ENCODE data around the gene MLLT3. TPM values are rescaled to one million over a fixed set of nuclear protein-coding genes. Genes with fewer than 3 reads are reported as not detected.

MLLT3 gene
- total RNA-seq, 1 donor from 2014 or later, result 35.1 TPM

DNA sequence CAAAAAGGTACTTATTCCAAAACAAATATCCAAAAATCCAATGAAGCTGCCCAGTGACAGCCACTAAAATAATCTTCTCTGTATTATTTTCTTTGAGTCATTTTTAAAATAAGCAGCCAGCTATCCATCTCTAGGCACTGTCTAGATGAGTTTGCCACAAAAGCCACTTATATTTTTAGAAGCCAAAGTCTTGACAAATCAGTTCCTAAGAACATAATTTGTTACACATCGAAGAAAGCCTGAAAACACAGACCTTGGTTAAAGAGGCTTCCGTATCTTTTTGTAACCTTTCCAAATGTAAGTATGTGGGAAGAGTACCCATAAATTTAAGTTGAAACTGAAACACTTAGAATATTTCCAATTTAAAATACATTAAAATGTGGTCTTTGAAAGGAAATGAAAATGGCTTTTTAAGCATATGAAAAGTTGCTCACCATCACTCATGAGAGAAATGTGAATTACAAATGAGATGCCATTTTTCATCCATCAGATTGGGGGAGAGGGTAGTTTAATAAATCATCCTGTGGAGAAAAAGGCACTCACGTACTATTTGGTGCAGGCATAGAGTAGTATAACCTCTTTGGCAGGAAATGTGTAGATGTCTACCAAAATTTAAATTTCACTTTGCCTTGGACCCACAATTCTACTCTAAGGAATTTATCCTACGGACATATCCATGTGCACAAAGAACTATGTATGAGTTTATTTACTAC, 180.4 kb downstream of the MLLT3 start:
- TF ChIP-seq, protein P1, sequence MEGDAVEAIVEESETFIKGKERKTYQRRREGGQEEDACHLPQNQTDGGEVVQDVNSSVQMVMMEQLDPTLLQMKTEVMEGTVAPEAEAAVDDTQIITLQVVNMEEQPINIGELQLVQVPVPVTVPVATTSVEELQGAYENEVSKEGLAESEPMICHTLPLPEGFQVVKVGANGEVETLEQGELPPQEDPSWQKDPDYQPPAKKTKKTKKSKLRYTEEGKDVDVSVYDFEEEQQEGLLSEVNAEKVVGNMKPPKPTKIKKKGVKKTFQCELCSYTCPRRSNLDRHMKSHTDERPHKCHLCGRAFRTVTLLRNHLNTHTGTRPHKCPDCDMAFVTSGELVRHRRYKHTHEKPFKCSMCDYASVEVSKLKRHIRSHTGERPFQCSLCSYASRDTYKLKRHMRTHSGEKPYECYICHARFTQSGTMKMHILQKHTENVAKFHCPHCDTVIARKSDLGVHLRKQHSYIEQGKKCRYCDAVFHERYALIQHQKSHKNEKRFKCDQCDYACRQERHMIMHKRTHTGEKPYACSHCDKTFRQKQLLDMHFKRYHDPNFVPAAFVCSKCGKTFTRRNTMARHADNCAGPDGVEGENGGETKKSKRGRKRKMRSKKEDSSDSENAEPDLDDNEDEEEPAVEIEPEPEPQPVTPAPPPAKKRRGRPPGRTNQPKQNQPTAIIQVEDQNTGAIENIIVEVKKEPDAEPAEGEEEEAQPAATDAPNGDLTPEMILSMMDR (IDR thresholded peaks at IDR 0.05; ENCODE audit: insufficient read depth, low read depth, low read length), result no peak
- no peak for TF ChIP-seq EZH2 (IDR thresholded peaks at IDR 0.05; ENCODE audit: insufficient read depth, low read length)
- no peak overlapping the region for H3K27ac ChIP-seq (ENCODE audit: low read depth, low read length)
- H3K27me3 ChIP-seq (ENCODE audit: insufficient read depth, low read length), result no peaks in the 10 kb centered on the region
- no peaks in the 10 kb centered on the region for H3K9me3 ChIP-seq (ENCODE audit: insufficient read depth, low read depth, low read length)
- no peak overlapping the region for H3K27ac Mint-ChIP-seq (ENCODE audit: unreplicated experiment)
- H3K4me1 Mint-ChIP-seq (ENCODE audit: low read depth, unreplicated experiment), result peaks cover 3% of the 10 kb centered on the region
- no peaks in the 10 kb centered on the region for H3K4me1 ChIP-seq (ENCODE audit: insufficient read depth, low read length)
- H3K36me3 Mint-ChIP-seq (ENCODE audit: low read depth, unreplicated experiment), result no peaks in the 10 kb centered on the region
- peaks cover 5% of the 10 kb centered on the region for H4K20me1 ChIP-seq (ENCODE audit: insufficient read depth, low read length)
- no peak overlapping the region for H2AFZ ChIP-seq (ENCODE audit: low read depth, low read length)
- H3K79me2 ChIP-seq (ENCODE audit: insufficient read depth, low read length), result no peaks in the 10 kb centered on the region
- no peaks in the 10 kb centered on the region for H3K36me3 ChIP-seq (ENCODE audit: insufficient read depth, low read length)
- DNase-seq (ENCODE audit: low read depth) (peak; percentile 71), FAIRE-seq (peak; percentile 71)
- no peaks in the 10 kb centered on the region for H3K9me3 Mint-ChIP-seq (ENCODE audit: unreplicated experiment)
- H3K4me3 Mint-ChIP-seq (ENCODE audit: unreplicated experiment), result no peak overlapping the region
- no peak overlapping the region for H3K9ac ChIP-seq (ENCODE audit: low read length)
- H3K27me3 Mint-ChIP-seq (ENCODE audit: low read depth, unreplicated experiment), result no peaks in the 10 kb centered on the region
- peak overlapping the region; percentile 28 for H3K4me2 ChIP-seq (ENCODE audit: low read length)
- H3K4me3 ChIP-seq (ENCODE audit: insufficient read depth, low read depth, low read length), result no peak overlapping the region

DNA sequence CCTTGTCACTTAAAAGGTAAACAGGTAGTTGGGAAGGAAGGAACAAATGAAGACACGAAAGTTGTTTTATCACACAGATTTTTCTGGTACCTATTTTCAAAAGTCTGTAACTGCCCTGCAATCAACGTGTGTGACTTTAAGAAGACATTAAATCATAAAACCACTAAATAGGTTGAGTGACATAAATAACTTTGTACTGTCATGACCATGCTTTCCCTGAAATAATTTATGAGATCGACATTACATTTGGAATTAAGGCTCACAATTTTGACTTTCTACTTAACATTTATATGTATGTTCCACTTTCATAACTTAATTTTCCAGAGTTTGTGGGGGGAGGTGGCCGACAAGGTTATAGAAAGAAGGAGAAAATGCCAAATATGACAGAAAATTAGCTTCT, 181.1 kb downstream of the MLLT3 start:
- no peaks in the 10 kb centered on the region for H3K9me3 Mint-ChIP-seq (ENCODE audit: unreplicated experiment)
- H3K27ac Mint-ChIP-seq (ENCODE audit: unreplicated experiment), result no peak overlapping the region
- no peak for TF ChIP-seq EZH2 (IDR thresholded peaks at IDR 0.05; ENCODE audit: insufficient read depth, low read length)
- TF ChIP-seq, protein P1 (IDR thresholded peaks at IDR 0.05; ENCODE audit: insufficient read depth, low read depth, low read length), result no peak
- no peaks in the 10 kb centered on the region for H3K9me3 ChIP-seq (ENCODE audit: insufficient read depth, low read depth, low read length)
- no peak overlapping the region for H2AFZ ChIP-seq (ENCODE audit: low read depth, low read length)
- no peaks in the 10 kb centered on the region for H3K79me2 ChIP-seq (ENCODE audit: insufficient read depth, low read length)
- no peaks in the 10 kb centered on the region for H3K36me3 Mint-ChIP-seq (ENCODE audit: low read depth, unreplicated experiment)
- H3K9ac ChIP-seq (ENCODE audit: low read length), result no peak overlapping the region
- H3K4me1 ChIP-seq (ENCODE audit: insufficient read depth, low read length), result no peaks in the 10 kb centered on the region
- DNase-seq (ENCODE audit: low read depth), result no peak
- no peak overlapping the region for H3K4me3 ChIP-seq (ENCODE audit: insufficient read depth, low read depth, low read length)
- no peak overlapping the region for H3K27ac ChIP-seq (ENCODE audit: low read depth, low read length)
- H3K4me3 Mint-ChIP-seq (ENCODE audit: unreplicated experiment), result no peak overlapping the region
- FAIRE-seq, result no peak
- peaks cover 3% of the 10 kb centered on the region for H3K4me1 Mint-ChIP-seq (ENCODE audit: low read depth, unreplicated experiment)
- no peaks in the 10 kb centered on the region for H3K36me3 ChIP-seq (ENCODE audit: insufficient read depth, low read length)
- no peaks in the 10 kb centered on the region for H3K27me3 Mint-ChIP-seq (ENCODE audit: low read depth, unreplicated experiment)
- H4K20me1 ChIP-seq (ENCODE audit: insufficient read depth, low read length), result peaks cover 5% of the 10 kb centered on the region
- H3K4me2 ChIP-seq (ENCODE audit: low read length), result no peak overlapping the region
- no peaks in the 10 kb centered on the region for H3K27me3 ChIP-seq (ENCODE audit: insufficient read depth, low read length)

DNA sequence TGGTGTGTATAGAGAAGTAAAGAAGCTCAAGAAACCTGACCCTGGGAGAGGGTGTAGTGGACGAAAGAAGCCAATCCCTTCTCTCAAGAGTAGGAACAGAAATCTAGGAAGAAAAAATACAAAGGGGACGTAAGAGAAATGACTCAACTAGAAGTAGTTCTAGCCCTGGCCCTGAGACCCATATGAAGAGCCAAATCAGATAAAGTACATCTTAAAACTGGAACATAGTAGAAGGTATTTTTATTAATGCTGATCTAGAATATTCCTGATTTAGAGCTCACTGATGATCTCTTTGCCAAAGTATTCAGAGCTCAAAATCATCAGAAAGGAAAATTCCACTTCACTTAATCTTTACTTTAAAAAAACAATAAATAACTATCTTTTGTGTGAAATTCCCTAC, 184.8 kb downstream of the MLLT3 start:
- no peaks in the 10 kb centered on the region for H3K9me3 ChIP-seq (ENCODE audit: insufficient read depth, low read depth, low read length)
- DNase-seq (ENCODE audit: low read depth) (peak; percentile 74), FAIRE-seq (no peak)
- no peaks in the 10 kb centered on the region for H3K36me3 Mint-ChIP-seq (ENCODE audit: low read depth, unreplicated experiment)
- no peaks in the 10 kb centered on the region for H3K4me1 ChIP-seq (ENCODE audit: insufficient read depth, low read length)
- peaks cover 3% of the 10 kb centered on the region for H3K4me1 Mint-ChIP-seq (ENCODE audit: low read depth, unreplicated experiment)
- no peak overlapping the region for H3K4me3 ChIP-seq (ENCODE audit: insufficient read depth, low read depth, low read length)
- no peaks in the 10 kb centered on the region for H4K20me1 ChIP-seq (ENCODE audit: insufficient read depth, low read length)
- H3K27me3 Mint-ChIP-seq (ENCODE audit: low read depth, unreplicated experiment), result no peaks in the 10 kb centered on the region
- H3K9me3 Mint-ChIP-seq (ENCODE audit: unreplicated experiment), result no peaks in the 10 kb centered on the region
- no peaks in the 10 kb centered on the region for H3K79me2 ChIP-seq (ENCODE audit: insufficient read depth, low read length)
- no peak overlapping the region for H3K4me3 Mint-ChIP-seq (ENCODE audit: unreplicated experiment)
- no peak overlapping the region for H3K4me2 ChIP-seq (ENCODE audit: low read length)
- TF ChIP-seq, protein P1 (IDR thresholded peaks at IDR 0.05; ENCODE audit: insufficient read depth, low read depth, low read length), result no peak
- TF ChIP-seq EZH2 (IDR thresholded peaks at IDR 0.05; ENCODE audit: insufficient read depth, low read length), result no peak
- H3K27ac Mint-ChIP-seq (ENCODE audit: unreplicated experiment), result no peak overlapping the region
- H3K27ac ChIP-seq (ENCODE audit: low read depth, low read length), result no peak overlapping the region
- no peak overlapping the region for H3K9ac ChIP-seq (ENCODE audit: low read length)
- no peaks in the 10 kb centered on the region for H3K27me3 ChIP-seq (ENCODE audit: insufficient read depth, low read length)
- H2AFZ ChIP-seq (ENCODE audit: low read depth, low read length), result no peak overlapping the region
- no peaks in the 10 kb centered on the region for H3K36me3 ChIP-seq (ENCODE audit: insufficient read depth, low read length)
